Erythroblast (primary cell): ENCODE results near the gene ATP6V0E1.
A peak's percentile ranks its signal among the peaks of the same experiment; 100 is the strongest.
"Not testable (repeated sequence)": the region's sequence is repeated elsewhere in the genome, so short reads cannot be mapped to it uniquely, and the experiment has no call there.

Source experiments
- DNase-seq, 2 experiments: peaks; one replicate each; lab custom pipeline; 2025; lab: John Stamatoyannopoulos, UW
- GATA1 ChIP-seq: IDR thresholded peaks from 2 replicates; pipeline ENCODE4 v1.6.1; 2011; ENCODE audit warnings: low read depth, mild to moderate bottlenecking, control low read depth, low read length, moderate library complexity
- POLR2A ChIP-seq: IDR thresholded peaks from 2 replicates; pipeline ENCODE4 v1.6.1; 2011; ENCODE audit warnings: mild to moderate bottlenecking, low read length

Gene ATP6V0E1

DNA sequence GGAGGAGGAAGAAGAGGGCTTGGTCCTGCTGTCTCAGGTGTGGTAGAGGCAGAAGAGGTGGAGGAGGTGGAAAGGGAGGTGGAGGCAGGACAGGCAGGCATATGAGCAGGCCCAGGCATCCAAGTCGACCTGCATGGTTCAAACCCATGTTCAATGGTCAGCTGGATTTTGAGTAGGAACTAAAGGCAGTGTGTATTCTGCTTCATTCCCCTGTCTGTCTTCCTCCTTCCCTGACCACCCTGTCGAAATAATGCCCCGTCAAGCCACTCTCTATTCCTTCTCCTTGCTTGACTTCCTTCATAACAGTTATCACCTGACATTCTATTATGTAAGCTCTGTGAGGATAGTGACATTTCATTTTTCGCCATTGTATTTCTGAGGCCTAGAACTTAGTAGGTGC is 34.8 kb downstream of the ATP6V0E1 start:
- DNase-seq, result no peak

DNA sequence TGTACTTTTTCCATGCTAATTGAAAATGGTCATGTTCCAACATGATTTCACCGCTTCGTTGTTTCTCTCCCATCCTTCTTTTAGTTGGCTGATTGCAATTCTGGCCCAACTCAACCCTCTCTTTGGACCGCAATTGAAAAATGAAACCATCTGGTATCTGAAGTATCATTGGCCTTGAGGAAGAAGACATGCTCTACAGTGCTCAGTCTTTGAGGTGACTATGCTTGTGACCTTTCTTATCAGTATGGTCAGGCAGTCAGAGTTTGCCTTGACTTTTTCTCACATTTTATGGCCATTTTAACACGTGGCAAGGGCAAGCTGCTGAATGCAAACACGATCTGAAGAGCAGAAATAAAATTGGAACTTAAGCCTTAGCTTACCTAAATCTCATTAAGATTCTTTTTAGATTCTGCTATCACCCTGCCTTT is 36.6 kb downstream of the ATP6V0E1 start:
- no peak for TF ChIP-seq POLR2A
- TF ChIP-seq GATA1, result no peak
- DNase-seq, result no peak

More for the DNA sequence above, 34.8 kb downstream of the ATP6V0E1 start:
- TF ChIP-seq POLR2A (no peak), GATA1 (no peak)

DNA sequence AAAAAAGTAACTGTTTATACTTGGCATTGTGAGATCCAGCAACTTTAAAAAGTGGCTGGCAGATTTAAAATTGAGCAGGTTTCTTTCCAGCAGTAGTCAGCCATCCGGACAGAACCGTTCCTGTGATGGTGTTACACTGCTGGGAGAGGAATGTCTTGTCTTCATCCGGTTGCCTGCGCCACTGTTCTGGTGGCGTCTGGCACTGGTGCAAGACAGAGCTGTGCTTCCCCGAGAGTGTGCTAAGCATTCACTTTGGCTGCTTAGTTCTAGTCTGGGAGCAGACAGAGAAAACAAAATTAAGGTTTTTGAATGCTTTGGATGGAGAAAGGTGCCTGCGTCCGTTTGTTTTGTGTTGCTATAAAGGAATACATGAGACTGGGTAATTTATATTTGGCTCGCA is 37.1 kb downstream of the ATP6V0E1 start:
- DNase-seq, result no peak
- TF ChIP-seq GATA1, result no peak
- no peak for TF ChIP-seq POLR2A

DNA sequence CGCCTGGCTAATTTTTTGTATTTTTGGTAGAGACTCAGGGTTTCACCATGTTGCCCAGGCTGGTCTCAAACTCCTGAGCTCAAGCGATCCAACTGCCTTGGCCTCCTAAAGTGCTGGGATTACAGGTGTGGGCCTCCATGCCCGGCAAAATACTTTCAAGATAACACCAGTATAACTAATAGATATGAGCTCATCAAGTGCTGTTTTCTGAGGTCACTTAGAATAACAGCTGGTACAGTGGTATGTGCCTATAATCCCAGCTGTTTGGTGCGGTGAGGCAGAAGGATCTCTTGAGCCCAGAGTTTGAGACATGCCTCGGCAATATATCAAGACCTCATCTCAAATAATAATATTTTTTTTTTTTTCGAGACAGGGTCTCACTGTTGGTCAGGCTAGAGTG is 42.1 kb downstream of the ATP6V0E1 start:
- no peak for DNase-seq
- TF ChIP-seq POLR2A, result no peak
- no peak for TF ChIP-seq GATA1

DNA sequence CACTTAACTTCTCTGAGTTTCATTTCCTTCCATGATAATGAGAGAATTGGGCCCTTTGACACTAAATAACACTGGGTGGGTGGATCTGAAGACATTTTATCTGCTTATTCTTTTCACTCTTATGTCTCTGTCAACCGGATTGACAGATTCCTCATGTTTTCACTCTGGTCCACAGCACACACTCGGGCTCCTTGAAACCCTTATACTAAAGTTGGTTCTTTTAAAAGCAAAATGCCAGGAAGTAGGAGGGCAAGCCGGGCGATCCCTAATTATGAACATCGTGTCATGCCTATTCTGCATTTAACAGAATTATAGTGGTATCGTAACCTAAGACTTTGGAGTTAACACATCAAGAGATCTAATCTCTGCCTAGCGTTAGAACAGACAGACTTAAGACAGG is 44.3 kb downstream of the ATP6V0E1 start:
- TF ChIP-seq GATA1, result no peak
- no peak for TF ChIP-seq POLR2A
- no peak for DNase-seq

DNA sequence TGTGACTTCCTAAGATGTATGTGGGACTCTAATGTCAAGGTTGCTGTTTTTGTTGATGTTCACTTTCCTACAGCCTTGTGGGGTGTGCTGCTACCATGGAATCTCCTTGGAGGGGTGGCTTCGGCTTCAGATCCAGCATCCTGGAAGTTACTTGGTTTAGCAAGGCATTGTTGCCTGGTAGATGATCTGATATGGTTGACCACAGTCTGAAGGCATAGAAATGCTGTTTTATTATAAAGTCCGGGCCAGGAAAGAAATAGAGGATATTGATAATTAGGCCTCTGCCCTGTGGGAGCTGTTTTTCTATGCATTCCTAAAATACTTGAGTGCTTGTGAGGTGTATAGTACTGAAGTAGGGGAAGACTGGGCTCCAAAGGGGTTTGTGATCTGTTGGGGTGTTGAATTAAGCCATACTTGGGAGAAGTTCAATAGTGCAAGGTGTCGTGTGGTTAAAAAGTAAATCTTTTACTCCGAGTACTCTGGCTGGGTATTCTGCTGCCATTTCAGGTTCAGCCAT is 45.3 kb downstream of the ATP6V0E1 start:
- no peak for DNase-seq
- no peak for TF ChIP-seq POLR2A
- no peak for TF ChIP-seq GATA1

DNA sequence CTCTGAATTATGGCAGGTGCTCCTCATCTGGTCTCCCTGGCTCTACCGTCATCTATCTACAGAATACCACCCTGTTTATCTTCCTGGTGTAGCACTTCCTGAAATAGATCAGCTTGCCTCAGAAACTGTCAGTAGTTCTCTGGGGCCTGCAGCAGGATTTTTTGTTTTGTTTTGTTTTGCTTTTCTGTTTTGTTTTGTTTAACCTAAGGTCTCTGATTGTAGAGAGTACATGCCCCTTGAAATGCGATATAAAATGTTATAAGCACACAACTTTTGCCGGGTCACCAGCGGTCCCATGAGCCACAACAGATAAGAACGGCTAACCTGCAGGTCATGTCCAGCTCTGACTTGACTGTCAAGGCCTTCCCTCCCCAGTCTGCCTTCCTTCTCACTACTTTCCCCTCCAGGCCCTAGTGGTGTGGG is 45.9 kb downstream of the ATP6V0E1 start:
- DNase-seq, result peak; percentile 57 to 59
- no peak for TF ChIP-seq POLR2A
- no peak for TF ChIP-seq GATA1

DNA sequence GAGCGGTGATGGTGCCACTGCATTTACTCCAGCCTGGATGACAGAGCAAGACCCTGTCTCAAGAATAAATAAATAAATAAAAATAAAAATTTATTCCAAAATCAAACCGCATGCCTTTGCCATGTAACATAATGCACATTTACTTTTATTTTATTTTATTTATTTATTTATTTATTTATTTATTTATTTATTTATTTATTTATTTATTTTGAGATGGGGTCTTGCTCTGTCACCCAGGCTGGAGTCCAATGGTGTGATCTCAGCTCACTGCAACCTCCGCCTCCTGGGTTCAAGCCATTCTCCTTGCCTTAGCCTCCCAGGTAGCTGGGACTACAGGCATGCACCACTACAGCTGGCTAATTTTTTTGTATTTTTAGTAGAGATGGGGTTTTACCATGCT is 48.5 kb downstream of the ATP6V0E1 start:
- not testable (repeated sequence) for DNase-seq

DNA sequence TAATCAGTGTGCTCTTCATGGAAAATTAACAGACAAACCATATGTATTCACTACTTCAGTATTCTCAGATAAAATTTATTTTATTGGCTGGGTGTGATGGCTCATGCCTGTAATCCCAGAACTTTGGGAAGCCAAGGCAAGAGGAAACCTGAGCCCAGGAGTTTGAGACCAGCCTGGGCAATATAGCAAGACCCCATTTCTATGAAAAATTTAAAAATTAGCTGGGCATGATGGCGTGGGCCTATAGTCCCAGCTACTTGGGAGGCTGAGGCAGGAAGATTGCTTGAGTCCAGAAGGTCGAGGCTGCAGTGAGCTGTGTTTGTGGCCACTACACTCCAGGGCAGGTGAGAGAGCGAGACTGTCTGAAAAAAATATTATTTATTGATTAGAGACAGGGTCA is 49.2 kb downstream of the ATP6V0E1 start:
- DNase-seq, result no peak
- TF ChIP-seq POLR2A, result no peak
- TF ChIP-seq GATA1, result no peak

DNA sequence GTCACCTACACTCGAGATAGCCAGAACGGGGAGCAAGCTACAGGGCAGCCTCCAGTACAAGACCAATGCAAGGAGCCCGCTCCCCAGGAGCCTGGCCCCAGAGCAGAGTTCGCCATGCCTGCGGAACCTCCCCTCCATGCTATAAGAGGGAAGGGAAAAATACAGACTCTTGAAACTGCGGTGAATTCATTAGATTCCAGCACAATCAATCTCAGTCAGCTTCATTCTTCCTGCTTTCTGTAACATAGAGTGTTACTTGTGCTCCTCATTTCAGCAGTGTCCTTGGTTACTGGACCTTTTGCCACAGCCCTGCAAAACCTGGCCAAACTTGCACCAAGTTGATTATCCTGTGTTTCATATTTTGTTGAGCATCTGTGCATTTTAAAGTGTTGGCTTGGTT is 50.4 kb downstream of the ATP6V0E1 start:
- TF ChIP-seq POLR2A (no peak), GATA1 (no peak)
- DNase-seq, result no peak

DNA sequence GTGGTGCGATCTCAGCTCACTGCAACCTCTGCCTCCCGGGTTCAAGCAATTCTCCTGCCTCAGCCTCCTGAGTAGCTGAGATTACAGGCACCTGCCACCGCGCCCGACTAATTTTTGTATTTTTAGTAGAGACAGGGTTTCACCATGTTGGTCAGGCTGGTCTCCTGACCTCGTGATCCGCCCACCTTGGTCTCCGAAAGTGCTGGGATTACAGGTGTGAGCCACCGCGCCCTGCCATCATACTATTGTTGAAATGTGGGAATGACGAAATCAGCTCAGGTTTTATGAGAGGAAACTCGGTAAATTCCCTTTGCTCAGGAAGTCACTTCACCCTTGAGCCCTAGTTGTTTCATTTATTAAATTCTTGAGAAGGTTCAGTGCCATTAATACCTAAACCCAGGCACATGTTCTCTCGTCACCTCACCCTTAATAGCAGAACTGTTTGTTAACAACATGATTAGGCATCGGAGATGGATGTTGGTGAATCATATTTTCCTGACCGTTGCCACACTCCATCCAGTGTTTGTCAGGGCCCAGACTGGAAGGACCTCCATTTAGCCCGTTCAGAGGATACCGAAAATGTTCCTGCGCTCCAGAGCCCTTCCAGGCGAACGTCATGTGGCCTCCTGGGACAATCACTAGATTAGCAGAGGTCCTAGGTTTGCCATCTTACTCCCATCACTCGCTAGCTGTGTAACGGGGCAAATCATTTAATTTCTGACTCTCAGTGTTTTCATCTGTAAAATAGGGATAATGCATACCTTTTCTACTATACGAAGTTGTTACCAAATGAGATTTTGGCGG is 52.5 kb downstream of the ATP6V0E1 start:
- no peak for DNase-seq
- TF ChIP-seq GATA1, result no peak
- no peak for TF ChIP-seq POLR2A

DNA sequence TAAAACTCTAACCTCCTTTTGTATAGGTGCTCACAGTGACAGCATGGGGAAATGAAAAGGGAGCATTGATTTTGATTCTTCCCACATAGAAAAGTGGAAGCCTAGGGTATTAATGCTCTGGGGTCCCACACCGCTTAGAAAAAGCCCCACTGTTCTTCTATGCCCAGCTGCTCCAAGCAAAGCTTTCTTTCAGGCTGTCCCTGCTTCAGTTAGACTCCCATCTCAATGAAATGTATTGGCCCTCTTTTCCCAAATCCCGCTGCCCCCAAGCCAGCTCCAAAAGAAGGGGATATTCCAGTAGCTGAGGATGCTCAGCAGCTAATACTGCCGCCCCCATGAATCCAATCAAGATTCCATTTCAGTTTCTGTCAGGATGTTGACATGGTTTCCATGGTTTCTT is 55.6 kb downstream of the ATP6V0E1 start:
- TF ChIP-seq POLR2A, result no peak
- no peak for TF ChIP-seq GATA1
- DNase-seq, result no peak

DNA sequence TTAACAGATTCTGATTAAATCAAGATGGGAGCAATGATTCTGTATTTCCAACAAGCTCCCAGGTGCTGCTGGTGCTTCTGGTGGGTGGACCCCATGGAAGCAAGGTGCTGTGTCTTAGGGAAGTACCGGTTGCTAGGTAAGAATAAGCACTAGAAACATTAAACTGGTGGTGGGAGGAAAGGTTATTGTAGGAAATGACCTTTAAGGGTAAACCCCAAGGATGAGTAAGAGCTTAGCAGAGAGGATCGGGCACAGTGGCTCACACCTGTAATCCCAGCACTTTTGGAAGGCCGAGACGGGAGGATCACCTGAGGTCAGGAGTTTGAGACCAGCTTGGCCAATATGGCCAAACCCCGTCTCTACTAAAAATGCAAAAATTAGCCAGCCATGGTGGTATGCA is 56.4 kb downstream of the ATP6V0E1 start:
- DNase-seq, result no peak
- TF ChIP-seq GATA1, result no peak
- no peak for TF ChIP-seq POLR2A

DNA sequence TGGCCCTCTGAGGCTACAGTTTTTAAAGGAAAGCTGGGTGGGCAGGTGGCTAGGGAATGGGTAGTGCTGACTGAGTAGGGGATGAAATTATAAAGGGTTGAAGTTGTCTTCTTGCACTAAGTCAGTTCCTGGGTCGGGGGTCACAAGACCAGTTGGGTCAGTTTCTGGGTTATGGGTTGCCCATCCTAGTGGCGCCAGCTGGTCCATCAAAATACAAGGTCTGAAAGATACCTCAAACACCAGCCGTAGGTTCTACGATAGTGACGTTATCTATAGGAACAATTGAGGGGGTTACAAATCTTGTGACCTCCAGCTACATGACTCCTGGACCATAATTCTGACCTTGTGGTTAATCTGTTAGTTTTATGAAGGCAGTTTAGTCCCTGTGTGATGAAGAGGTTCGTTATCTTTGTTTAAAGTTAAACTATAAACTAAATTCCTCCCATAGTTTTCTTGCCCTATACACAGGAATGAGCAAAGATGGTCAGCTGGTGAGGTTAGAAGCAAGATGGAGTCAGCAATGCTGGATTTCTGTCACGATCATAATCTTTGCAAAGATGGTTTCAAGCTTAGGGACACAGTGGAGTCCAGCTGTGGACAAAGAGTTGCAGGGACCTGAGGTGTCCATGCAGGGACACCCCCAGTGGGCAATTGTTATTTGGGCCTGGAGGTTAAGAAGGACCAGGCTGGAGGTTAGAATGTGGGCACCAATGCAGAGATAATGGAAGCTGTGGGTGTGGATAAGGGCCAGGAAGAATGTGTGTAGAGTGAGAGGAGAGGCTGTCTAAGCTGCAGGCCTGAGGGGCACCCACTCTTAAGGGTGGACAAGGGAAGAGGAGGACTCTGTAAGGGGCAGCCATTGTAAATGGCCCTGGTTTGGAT is 58.6 kb downstream of the ATP6V0E1 start:
- TF ChIP-seq POLR2A (no peak), GATA1 (no peak)

More for the DNA sequence above, 58.6 kb downstream of the ATP6V0E1 start:
- DNase-seq, result peak in 1 of 2 experiments; percentile 14
